Cerebellar cortex (tissue), 1 donor: Measurements from ENCODE around the gene KRT14.
"Not testable (repeated sequence)": the region's sequence is repeated elsewhere in the genome, so short reads cannot be mapped to it uniquely, and the experiment has no call there.

Source experiments
- DNase-seq: peaks from one replicate; pipeline ENCODE4 v3.0.0-alpha.2; 2015; ENCODE audit warnings: low spot score

The KRT14 gene

DNA sequence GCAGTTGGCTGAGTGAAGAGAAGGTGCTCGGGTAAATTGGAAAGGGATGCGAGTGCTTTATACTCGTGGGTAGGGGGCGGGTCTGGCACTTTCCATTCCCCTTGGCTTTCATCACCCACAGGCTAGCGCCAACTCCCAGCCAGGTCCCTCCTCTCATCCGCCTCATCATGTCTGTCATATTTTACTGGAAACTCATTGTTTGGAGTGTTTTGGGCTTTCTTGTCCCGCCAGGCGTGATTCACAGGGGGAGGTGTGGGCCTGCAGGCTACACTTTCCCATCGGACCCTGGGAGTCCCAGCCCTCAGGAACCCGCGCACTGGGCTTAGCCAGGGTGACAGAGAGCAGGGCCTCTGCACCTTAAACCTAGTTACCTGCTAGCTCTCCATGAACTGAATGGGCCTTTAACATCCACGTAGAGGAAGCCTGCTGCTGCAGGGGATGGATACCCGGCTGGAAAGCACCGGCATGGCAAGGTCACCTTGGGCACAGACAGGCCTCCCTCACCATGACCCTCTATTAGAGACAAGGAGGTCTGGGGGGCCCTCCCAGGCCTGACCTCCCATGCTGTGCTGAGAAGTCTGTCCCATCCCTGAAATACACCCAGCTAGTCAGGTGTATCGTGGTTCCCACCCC is at the start of gene KRT14:
KRT14 (minus strand) TSS at position 33 of the 633 bp plus-strand sequence. CDS start 61 bp downstream, outside the sequence.
- DNase-seq = no peak

DNA sequence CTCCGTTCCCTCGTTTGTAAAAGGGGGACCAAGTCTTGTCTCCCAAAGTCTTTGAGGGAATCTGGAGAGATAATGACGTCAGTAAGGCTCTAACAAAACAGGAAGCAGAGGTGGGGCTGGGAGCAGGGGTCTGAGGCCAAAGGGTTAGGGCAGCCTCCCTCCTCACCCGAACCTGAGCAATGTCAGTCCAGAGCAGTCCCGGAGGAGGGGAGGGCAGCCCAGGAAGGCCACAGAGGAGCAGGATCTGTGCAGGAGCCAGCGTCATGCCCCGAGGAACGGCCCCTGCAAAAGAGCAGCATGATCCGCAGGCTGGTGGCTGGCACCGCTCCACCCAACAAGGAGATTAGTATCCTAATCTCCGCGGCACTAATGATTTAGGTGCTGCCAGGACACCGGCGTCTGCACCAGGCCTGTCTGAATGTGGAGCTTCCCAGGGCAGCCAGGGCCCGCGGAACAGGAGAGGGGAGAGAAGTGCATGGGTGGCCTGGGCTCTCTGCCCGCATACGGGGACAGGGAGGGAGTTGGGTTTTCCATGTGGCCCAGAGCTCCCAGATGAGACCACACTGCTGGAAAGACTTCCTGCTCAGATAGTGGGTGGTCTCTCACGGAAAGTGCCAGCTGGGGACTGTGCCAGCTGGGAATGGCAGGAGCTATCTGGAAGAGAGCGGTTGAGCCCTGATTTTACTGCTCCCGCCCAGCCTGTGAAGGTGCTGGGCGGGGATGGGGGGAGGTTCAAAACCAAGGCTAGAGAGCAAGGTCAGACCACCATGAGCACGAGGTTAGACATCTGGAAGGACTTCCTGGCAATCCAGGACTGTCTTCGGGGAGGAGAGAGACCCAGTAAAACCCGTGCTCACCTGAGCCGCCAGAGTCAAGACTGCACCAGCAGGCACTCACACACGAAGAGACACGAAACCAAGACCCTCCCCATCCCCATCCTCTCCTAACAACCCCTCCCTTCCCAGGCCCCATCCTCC is 48.7 kb upstream of the KRT14 start:
- DNase-seq = peak; percentile 12

DNA sequence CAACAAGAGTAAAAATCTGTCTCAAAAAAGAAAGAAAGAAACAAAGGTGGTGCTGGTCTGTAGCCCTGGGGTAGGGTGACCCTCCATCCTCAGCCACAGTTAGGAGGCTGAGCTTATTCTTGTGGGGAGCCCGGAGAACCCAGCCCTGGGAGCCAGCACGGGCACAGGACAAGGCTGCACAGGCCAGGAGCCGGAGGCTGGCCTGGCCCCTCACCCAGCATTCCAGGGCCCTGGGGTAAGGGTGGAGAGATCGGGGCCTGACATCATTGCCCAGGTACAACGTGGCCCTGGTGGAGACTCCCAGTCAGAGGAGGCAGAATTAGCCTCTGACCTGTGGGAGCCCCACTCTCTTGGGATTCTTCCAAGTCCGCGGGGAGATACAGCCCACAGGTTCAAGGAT is 47.9 kb upstream of the KRT14 start:
- DNase-seq = no peak

DNA sequence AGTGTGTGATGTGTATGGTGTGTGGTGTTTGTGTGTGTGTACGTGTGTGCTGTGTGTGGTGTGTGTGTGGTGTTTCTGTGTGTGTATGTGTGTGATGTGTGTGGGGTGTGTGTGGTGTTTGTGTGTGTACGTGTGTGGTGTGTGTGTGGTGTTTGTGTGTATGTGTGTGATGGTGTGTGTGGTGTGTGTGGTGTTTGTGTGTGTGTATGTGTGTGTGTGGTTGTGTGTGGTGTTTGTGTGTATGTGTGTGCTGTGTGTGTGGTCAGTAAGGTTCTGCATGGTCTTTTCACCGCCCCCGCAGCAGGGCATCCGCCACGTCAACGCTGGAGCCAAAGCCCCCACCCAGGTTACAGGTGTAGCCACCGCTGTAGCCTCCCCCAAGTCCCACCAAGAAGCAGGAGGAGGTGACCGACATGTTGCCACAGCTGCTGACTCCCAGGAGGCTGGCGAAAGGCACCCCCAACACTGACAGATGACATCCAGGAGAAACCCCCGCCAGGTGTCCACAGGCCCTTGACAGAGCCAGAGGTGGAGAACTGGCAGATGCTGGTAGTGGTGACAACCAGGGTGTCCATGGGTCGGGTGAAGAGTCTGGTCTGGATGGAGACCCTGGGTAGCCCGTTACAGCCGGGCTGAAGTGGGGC is 47.0 kb upstream of the KRT14 start:
- no peak for DNase-seq

DNA sequence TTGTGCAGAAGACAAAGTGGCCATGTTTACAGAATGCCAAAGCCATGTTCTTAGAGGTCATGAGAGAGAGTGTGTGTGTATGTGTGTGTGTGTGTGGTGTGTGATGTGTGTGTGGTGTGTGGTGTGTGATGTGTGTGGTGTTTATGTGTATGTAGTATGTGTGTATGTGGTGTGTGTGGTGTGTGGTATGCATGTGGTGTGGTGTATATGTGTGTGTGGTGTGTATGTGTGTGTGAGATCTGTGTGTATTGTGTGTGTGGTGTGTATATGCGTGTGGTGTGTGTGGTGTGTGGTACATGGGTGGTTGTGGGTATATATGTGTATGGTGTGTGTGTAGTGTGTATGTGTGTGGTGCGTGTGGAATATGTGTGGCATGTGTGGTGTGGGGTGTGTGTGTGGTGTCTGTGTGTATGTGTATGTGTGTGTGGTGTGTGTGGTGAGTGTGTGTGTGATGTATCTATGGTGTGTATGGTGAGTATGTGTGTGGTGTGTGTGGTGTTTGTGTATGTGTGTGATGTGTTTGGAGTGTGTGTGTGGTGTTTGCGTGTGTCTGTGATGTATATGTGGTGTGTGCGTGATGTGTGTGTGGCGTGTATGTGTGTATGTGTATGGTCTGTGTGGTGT is 45.9 kb upstream of the KRT14 start:
- no peak for DNase-seq

DNA sequence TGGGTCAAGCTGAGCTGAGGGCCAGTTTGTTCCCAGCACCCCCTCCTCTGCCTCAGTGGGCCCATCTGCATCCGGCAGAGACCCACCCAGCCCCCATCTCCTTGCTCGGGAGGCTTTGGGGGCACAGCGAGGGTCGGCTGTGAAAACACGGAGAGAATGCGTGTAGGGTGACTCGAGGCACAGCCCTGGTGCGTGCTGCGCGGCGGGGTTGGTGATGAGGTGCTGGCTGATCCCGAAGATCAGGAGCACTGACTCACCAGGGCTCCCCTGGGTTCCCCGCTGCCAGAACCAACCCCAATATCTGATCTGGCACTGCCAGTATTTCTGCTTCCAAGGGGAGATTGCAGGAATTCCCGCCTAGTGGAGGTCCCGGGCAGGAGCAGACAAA is 45.2 kb upstream of the KRT14 start:
- no peak for DNase-seq

DNA sequence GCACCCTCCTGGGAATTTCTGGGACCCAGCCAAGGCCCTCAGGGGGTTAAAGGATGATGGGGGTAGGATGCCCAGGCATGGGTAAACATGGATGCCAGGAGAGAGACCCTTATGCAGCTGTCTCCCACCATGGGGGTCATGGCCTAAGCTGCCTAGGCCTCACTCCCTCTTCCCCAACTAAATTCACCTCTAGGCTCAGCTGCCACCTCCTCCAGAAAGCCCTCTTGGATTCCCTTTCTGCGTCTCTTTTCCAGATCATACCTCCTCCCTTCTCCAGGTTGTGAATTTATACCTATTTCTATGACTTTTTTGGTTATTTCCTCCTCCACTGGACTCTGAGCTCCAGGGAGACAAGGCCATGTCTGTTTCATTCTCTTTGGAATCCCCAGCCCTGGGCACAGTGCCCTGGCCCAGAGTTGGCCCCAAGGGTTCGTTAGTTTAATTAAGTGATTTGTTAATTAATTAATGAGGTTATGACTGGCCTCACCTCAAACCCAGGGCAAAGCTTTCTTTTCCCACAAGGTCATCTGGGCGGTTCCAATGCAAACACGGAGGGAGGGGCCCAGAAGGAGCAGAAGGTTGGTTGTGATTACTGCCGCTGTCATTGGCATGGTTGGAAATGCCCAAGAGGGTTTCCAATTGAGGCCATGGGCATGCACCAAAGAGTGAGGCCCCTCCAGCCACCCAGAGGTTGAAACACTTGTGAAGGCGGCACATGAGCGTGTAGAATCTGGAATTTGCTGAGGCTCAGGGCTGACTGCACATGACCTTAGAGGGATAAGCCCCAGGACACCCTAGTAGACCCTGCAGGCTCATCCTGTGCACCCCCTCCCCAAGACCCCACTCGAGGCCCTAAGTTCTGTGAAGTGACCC is 44.6 kb upstream of the KRT14 start:
- no peak for DNase-seq

DNA sequence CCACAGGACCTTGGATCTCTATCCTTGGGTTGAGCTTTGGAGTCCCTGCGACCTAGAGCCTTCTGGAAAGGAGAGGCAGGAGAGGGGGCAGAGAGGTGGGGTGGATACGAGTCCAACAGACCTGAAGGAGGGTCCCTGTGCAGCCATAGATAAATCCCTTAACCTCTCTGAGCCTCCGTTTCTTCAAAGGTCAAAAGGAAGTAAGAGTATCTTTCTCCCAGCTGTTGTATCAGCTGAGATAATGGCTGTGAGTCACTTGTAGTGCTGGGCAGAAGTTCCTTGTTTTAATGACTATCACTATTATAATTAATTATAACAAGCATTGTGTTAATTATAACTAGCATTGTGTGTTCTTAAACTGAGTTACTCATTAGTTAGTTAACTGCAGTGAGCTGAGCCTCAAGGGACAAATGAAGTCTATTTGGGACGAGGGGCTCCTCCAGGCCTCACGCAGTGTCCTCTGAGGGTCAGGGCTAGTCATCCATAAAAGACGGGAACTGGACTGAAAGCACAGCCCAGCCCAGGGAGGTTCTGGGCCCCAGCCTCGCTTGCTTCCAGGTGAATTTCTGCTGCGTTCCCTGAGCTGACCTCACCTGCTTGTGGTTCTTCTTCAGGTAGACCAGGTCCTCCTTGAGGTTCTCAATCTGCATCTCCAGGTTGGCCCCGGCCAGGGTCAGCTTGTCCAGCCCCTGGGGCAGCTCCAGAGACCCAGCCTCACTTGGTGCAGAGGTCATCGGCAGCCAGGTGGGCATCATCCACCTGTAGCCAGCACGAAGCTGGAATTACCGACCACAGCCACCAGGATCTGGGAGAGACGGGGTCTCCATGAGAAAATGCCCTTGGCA is 43.4 kb upstream of the KRT14 start:
- DNase-seq = no peak

DNA sequence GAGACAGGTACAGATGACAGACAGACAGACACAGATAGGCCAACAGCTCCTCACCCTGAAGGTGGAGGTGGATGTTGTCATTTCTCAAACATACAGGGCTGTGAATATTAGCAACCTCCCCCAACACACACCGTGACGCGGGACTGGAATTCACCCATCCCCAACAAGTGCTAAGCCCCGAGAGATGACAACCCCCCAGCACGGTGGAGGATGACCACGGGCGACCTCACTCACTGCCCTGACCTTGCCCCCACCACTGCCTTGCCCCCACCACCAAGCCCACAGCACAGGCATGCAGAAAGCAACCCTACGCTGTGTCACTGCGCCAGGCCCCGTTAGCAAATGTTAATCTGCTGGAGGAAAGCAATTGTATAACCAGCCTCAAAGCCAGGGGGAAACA is 42.6 kb upstream of the KRT14 start:
- DNase-seq = no peak

DNA sequence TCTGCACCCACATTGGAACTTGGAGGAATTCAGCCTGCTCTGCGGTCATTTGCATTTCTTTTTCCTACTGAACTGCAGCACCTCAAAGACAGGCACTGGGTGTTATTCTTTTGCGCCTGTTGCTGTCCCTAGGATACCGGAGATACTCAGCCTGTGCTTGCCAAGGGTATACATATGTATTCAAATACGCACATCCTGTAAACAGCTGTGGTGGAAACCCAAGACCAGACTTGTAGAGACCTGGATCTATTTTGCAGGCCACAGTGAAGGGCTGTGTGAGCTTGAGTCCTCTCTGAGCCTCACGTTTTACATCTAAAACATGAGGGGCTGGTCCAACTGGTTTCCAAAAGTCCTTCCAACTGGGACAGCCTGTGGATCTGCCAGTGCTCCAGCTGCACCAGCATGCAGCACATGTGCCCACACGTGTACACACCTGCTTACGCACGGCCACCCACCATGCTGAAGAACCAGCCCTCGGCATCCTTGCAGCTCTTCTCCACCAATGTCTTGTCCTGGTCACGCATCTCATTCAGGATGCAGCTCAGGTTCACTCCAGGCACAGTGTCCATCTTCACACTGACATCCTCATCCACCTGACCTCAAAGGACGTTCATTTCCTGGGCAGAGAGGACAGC is 42.0 kb upstream of the KRT14 start:
- DNase-seq = not testable (repeated sequence)

DNA sequence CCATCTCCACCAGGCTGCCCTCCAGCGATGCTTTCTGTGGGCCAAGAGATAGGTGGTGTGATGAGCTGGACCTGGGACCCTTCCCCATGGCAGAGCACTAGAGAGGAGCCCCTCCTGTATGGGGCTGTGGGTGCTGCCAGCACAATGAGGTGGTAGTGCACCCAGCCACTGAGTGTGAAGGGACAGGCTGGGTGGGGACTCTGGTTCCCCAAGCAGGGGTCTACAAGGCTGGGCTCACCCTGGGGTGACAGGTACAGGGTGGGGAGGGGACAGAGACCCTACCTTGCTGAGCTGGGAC is 41.3 kb upstream of the KRT14 start:
- not testable (repeated sequence) for DNase-seq

DNA sequence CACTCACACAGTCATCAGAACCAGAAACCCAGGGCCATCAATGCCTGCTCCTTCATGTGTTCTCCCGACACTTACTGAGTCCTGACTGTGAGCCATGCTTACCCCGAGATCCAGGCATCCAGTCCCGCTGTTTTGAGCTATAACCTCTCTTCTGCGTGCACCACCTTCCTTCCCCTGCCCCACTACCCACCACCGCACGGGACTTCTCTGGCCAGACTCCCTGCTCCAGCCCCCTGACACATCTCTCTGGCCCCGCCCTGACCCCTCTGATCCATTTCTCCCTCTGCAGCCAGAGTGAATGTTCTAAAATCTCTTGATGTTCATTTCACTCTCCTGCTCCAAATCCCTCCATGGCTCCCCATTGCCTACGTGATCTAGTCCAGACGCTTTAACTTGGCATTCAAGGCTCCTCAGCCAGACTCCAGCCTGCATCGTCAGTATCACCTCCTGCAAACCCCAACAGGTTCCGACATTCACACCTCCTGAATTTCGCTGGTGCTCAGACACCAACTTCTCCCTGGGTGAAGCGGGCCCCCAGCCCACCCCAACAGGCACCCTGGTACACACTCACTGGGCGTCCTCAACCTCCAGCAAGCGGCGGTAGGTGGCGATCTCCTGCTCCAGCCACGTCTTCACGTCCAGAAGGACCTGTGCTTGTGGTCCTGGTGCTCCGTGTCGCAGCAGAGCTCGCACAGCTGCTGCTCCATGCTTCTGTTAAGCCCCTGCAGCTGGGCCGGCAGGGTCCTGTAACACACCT is 40.8 kb upstream of the KRT14 start:
- DNase-seq = no peak

DNA sequence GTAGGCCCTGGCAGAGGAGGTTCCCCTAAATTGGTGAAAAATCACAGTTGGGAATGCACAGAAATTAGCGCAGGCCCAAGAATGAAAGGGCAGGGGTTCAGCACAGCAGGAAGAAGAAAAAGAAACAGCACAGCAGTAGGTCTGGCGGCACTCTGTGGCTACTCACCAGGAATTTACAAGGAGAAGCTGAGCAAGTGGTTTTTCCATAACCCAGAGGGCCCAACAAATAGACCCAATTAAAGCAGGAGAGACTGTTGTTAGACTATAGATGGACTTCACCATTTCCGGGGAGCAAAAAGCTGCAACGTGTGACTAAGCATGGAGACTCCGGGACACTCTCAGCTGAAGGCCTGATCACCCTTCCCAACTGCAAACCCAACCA is 40.2 kb upstream of the KRT14 start:
- not testable (repeated sequence) for DNase-seq

DNA sequence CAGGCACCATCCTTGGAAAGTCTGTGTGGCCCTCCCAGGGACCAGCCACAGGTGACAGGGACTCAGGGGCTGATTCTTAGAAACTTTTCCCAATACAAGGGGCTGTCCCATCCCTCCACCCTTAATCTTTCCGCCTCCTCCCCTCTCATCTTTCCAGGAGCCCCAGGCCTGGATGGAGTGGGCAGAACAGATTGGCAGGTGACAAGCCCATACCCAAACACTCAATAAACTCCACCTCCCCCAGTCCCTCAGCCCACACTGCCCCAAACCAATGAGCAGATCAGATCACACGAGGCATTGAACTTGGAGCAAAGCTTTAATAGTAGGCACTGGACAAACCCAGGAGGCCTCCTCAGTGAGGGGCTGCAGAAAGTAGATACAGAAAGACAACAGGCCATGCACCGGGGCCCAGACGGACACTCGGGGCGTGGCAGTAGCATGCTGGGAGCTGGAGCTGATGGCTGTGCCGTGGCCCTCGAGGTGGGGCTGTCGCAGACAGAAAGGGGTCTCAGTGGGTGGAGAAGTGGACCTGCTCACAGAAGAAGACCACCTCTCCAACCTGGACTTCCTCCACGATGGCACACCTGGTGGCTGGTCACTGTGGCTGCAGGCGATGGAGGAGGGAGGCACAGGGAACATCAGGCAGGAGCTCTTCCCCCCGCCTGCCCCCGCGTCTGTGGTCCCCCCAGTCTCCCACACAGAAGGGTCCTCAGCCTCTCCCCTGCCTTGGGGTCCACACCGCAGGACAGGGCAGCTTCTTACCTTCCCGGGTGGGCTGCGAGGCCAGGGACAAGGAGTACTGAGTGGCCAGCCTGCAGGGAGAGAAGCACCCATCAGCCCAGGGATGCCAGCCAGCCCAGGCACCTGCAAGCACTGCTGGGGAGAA is 39.6 kb upstream of the KRT14 start:
- not testable (repeated sequence) for DNase-seq

DNA sequence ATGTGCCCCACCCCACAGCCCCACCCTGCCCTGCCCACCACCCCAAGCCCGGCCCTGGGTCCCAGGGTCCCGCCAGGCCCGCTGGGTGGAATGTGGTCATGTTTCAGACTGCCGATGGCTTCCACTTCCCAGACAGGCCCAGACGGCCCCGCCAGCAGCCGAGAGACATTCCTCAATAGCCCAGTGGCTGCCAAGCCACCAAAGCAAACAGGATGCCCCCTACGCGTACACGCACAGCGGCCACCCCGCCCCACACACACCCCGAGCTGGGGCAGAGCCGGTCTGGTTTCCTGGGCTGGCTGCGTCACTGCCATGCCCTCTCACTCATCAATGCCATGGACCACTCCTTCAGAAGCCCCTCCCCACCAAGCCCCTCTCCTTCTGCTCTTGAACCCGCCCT is 38.9 kb upstream of the KRT14 start:
- DNase-seq = no peak

DNA sequence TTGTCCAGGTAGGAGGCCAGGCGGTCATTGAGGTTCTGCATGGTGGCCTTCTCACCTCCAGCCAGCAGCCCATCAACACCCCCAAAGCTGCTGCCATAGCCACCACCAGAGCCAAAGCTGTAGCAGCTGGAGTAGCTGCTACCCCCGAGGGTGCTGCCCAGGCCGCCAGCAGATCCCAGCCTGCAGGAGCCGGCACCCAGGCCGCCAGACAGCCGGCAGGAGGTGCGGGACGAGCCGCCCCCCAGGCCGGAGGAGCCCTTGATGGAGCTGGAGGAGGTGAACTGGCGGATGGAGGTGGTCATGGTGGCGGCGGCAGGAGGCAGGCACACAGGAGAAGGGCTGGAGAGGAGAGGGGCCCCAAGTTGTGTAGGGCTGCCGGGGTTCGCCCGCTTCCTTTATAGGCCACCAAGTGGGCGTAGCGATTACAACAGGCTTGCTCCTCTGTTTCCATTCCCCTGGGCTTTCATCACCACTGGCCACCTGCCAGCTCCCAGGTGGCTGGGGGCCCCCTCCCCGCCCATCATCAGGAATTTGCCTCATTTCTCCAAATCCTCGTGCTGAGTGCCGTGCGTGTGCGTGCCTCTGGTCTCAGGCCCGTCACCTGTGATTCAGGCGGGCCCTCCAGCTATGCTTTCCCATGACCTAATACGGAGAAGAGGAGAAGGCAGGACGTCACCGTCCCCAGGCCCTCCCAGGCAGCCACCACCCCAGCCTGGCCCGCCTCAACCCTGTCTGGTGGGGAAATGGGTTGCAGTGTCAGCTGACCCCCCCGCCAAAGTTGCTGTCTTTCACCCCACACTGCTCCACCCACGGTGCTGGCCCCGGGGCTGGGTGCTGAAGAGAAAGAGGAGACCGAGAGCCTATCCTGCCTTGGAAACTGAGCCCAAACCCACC is 37.8 kb upstream of the KRT14 start, which contains the start of gene KRT17:
KRT17 (minus strand) TSS at position 368 of the 894 bp plus-strand sequence; CDS start at position 302, 66 bp downstream.
- no peak for DNase-seq

DNA sequence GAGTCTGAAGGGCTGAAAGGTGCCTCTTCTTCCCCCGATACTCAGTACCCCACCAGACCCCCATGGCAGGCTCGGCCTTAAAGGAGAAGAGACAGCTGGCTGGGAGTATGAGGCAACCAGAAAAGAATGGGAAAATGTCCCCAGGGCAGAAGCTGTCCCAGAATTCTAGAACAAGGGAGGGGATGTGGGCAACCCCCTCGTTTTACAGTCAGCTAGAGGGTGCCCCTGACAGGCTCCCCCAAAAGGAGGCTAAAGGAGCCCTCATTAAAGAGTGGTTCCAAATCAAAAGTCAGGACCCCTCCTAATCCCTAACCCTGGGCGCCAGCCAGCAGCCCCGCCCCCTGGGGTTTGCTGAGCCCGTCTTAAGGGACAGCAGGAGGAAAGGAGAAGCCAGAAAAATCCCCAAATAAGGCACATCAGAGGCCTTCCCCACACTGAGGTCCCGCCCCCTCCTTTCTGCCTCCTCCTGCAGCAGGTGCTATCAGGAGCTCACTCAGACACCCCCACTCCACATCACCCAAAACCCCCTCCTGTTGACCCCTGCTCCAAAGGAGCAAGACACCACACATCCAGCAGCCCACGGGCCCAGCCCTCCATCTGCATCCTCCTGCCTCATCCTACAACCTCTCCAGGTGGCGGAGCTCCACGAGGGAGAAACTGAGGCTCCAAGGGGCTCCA is 36.6 kb upstream of the KRT14 start:
- not testable (repeated sequence) for DNase-seq
